Endothelial cell of umbilical vein (primary cell): ENCODE measurements around the gene MRPS11. TPM values are rescaled to one million over a fixed set of nuclear protein-coding genes. Genes with fewer than 3 reads are reported as not detected.

ENCODE experiments used
- Bru-seq: library from RNA; stranded (reverse); fragments of 400-500 nt; gene quantifications from one replicate; lab custom pipeline; 2021; lab: Mats Ljungman, UMichigan
- BruChase-seq, 2 experiments: library from RNA; stranded (reverse); fragments of 400-500 nt; gene quantifications; one replicate each; lab custom pipeline; 2021; lab: Mats Ljungman, UMichigan
- BruUV-seq: library from RNA; stranded (reverse); fragments of 400-500 nt; replicated peaks from 2 replicates; lab custom pipeline; 2021; lab: Mats Ljungman, UMichigan
- CTCF ChIA-PET: fragments of 300-600, 350-600 bp; sonication (Branson Sonifier 250); formaldehyde crosslinking; loops from one replicate; lab custom pipeline; 2021; ENCODE audit warnings: antibody characterized with exemption, inconsistent platforms; lab: Charles Lee
- POLR2A ChIA-PET: fragments of 300-600, 350-600 bp; sonication (Branson Sonifier 250); formaldehyde crosslinking; loops from one replicate; lab custom pipeline; 2021; ENCODE audit warnings: antibody characterized with exemption, inconsistent platforms; lab: Charles Lee
- DNase-seq: peaks from one replicate; pipeline ENCODE4 v3.0.0-alpha.2; 2011; ENCODE audit warnings: low read depth, low spot score
- FAIRE-seq: peaks from 2 replicates; lab custom pipeline; 2011; peaks lifted over from hg19 to GRCh38; lab: Jason Lieb, UNC
- H2AFZ ChIP-seq: 2 replicates; pipeline ENCODE4 v1.6.0; 2012; ENCODE audit warnings: low read depth, low read length, control low read depth, inconsistent platforms
- H3K27ac ChIP-seq: 2 replicates; pipeline ENCODE4 v1.5.1; 2011; ENCODE audit warnings: low read depth, mild to moderate bottlenecking, control low read depth, low read length, moderate library complexity; ENCODE audit not compliant: insufficient read depth
- H3K27me3 ChIP-seq, 2 experiments: 2 replicates each; pipeline versions ENCODE4 v1.6.0 to v1.6.1; 2011; ENCODE audit warnings: low read length in 2 of 2, mixed read lengths in 1 of 2; ENCODE audit not compliant: control insufficient read depth in 2 of 2, insufficient read depth in 2 of 2
- H3K36me3 ChIP-seq, 2 experiments: 2 replicates in 1 of 2; 3 replicates in 1 of 2; pipeline ENCODE4 v1.5.1; 2011; ENCODE audit warnings: low read length in 2 of 2, mild to moderate bottlenecking in 1 of 2, moderate library complexity in 1 of 2; ENCODE audit not compliant: control insufficient read depth in 2 of 2, insufficient read depth in 2 of 2; ENCODE audit errors: extremely low read depth in 1 of 2
- H3K4me1 ChIP-seq: 3 replicates; pipeline ENCODE4 v1.5.1; 2011; ENCODE audit warnings: mild to moderate bottlenecking, low read length; ENCODE audit not compliant: control insufficient read depth, insufficient read depth; ENCODE audit errors: extremely low read depth
- H3K4me2 ChIP-seq: 2 replicates; pipeline ENCODE4 v1.6.1; 2011; ENCODE audit warnings: low read length, control low read depth, mixed read lengths; ENCODE audit not compliant: insufficient read depth
- H3K4me3 ChIP-seq, 3 experiments: fragments of 200-600 bp in 1 of 3; sonication (generic), shearing (Covaris generic) in 1 of 3; replicated peaks in 1 of 3; 2 replicates each; pipeline ENCODE4 v1.5.1; 2011 to 2016; ENCODE audit warnings: control low read depth in 3 of 3, low read length in 3 of 3, mild to moderate bottlenecking in 2 of 3, inconsistent platforms in 1 of 3, low read depth in 1 of 3, moderate library complexity in 1 of 3; ENCODE audit not compliant: insufficient read depth in 1 of 3
- H3K79me2 ChIP-seq: 2 replicates; pipeline ENCODE4 v1.6.0; 2012; ENCODE audit warnings: low read length, inconsistent platforms; ENCODE audit not compliant: control insufficient read depth, insufficient read depth
- H3K9ac ChIP-seq: replicated peaks from 2 replicates; pipeline ENCODE3; 2011; ENCODE audit warnings: low read length, control low read depth; ENCODE audit not compliant: insufficient read depth; ENCODE audit errors: extremely low read depth
- H3K9me1 ChIP-seq: replicated peaks from 3 replicates; pipeline ENCODE4 v1.6.0; 2011; ENCODE audit warnings: mild to moderate bottlenecking, low read length; ENCODE audit not compliant: control insufficient read depth, insufficient read depth; ENCODE audit errors: extremely low read depth
- H3K9me3 ChIP-seq: replicated peaks from 2 replicates; pipeline ENCODE4 v1.5.1; 2012; ENCODE audit warnings: low read length, inconsistent platforms; ENCODE audit not compliant: control insufficient read depth, insufficient read depth
- H4K20me1 ChIP-seq: replicated peaks from 2 replicates; pipeline ENCODE3; 2011; ENCODE audit warnings: mild to moderate bottlenecking, low read length; ENCODE audit not compliant: control insufficient read depth, insufficient read depth; ENCODE audit errors: extremely low read depth
- CTCF ChIP-seq, 2 donors: IDR thresholded peaks; 1 replicate in 1 of 2; 2 replicates in 1 of 2; pipeline ENCODE4 v1.5.1; 2011; ENCODE audit warnings: low read length in 2 of 2, mild to moderate bottlenecking in 2 of 2, moderate library complexity in 2 of 2, control low read depth in 1 of 2, inconsistent platforms in 1 of 2, low read depth in 1 of 2; ENCODE audit not compliant: insufficient read depth in 1 of 2; ENCODE audit errors: extremely low read depth in 1 of 2
- EZH2 ChIP-seq: IDR thresholded peaks from 2 replicates; pipeline ENCODE4 v1.6.1; 2012; ENCODE audit warnings: borderline replicate concordance, low read depth, mild to moderate bottlenecking, moderate library complexity, low read length, inconsistent platforms; ENCODE audit not compliant: severe bottlenecking
- FOS ChIP-seq: IDR thresholded peaks from 2 replicates; pipeline ENCODE4 v1.6.1; 2011; ENCODE audit warnings: mild to moderate bottlenecking, low read length, moderate library complexity, borderline replicate concordance; ENCODE audit not compliant: insufficient read depth
- GATA2 ChIP-seq: IDR thresholded peaks from 2 replicates; pipeline ENCODE4 v1.7.0; 2011; ENCODE audit warnings: low read depth, mild to moderate bottlenecking, moderate library complexity, mixed read lengths, low read length; ENCODE audit not compliant: insufficient read length, insufficient read depth
- JUN ChIP-seq: IDR thresholded peaks from 2 replicates; pipeline ENCODE4 v1.6.1; 2011; ENCODE audit warnings: borderline replicate concordance, low read depth; ENCODE audit not compliant: insufficient read length, insufficient read depth
- MYC ChIP-seq: IDR thresholded peaks from one replicate; pipeline ENCODE4 v1.6.1; 2011; ENCODE audit warnings: mild to moderate bottlenecking, low read depth, low read length
- POLR2A ChIP-seq: IDR thresholded peaks from 2 replicates; pipeline ENCODE4 v1.6.1; 2012; ENCODE audit warnings: low read depth, mild to moderate bottlenecking, control low read depth, low read length
- POLR2AphosphoS5 ChIP-seq: IDR thresholded peaks from 2 replicates; pipeline ENCODE4 v1.6.1; 2012; ENCODE audit warnings: low read depth, mild to moderate bottlenecking, control low read depth, low read length, moderate library complexity; ENCODE audit not compliant: insufficient read depth
- dilution Hi-C: fragments of 300-500 bp; cut with MboI; formaldehyde crosslinking; loops from one replicate; pipeline ENCODE4 v1.15.0; 2019; ENCODE audit warnings: low sequenced_read_pairs; ENCODE audit not compliant: extremely low pct_ligation_motif_present
- intact Hi-C: fragments of 100-400 bp; cut with micrococcal nuclease; formaldehyde crosslinking; loops from one replicate; pipeline ENCODE4 v1.10.0; 2022
- long read RNA-seq: library from polyadenylated mRNA; stranded (forward); transcript quantifications from one replicate; pipeline ENCODE4 v2.0.0, GENCODE V29; 2021
- polyA minus RNA-seq, 3 experiments: library from RNA; depleted of rRNA, polyadenylated mRNA; stranded (reverse); fragments of >200 nt; gene quantifications; 1 replicate in 1 of 3; 2 replicates in 2 of 3; pipeline ENCODE4 v1.2.3, GENCODE V29; 2011
- polyA plus RNA-seq, 4 experiments: library from polyadenylated mRNA; depleted of rRNA in 3 of 4; stranded (reverse) in 3 of 4; unstranded in 1 of 4; fragments of >200 nt; gene quantifications; 2 replicates each; pipeline versions ENCODE4 v1.2.1 to v1.2.3, GENCODE V29; 2011 to 2012; ENCODE audit warnings: missing spikeins in 1 of 4
- total RNA-seq: library from RNA; stranded (reverse); gene quantifications from 2 replicates; pipeline ENCODE4 v1.2.3, GENCODE V29; 2021
- TF ChIP-seq, protein P1 (sequence below): IDR thresholded peaks from 2 replicates; pipeline ENCODE4 v1.6.1; 2011; ENCODE audit not compliant: insufficient read depth, insufficient read length

Gene MRPS11
- 66.3 and 71.7 TPM in 2 replicates for total RNA-seq
- polyA plus RNA-seq: 97.9 and 111 TPM in 2 replicates
- polyA plus RNA-seq (2011; cell fraction: cytosol; rRNA removed): 135 and 140 TPM in 2 replicates
- polyA plus RNA-seq (2011; cell fraction: nucleus; rRNA removed): 53.4 and 66.0 TPM in 2 replicates
- 59.9 and 80.2 TPM in 2 replicates for polyA plus RNA-seq (2012)
- 31.1 and 47.0 TPM in 2 replicates for polyA minus RNA-seq
- polyA minus RNA-seq (2011; cell fraction: cytosol; rRNA and poly(A)+ RNA removed): 55.4 TPM
- 16.1 and 20.7 TPM in 2 replicates for polyA minus RNA-seq (2011; cell fraction: nucleus; rRNA and poly(A)+ RNA removed)
- Bru-seq, nascent RNA: percentile 74 among the genes with signal in this experiment
- BruChase-seq, experiment 1, labeled RNA remaining after a 6-hour chase: percentile 82 among the genes with signal in this experiment
- percentile 85 among the genes with signal in this experiment for BruChase-seq, experiment 2, labeled RNA remaining after a 2-hour chase
- long read RNA-seq, transcript MRPS11-210 (3 exons, 458 nt): minor isoform, 8 of 255 reads
- long read RNA-seq, transcript MRPS11-201 (6 exons, 3,644 nt): major isoform, 143 of 255 reads
- long read RNA-seq, partial matches to known transcripts: 4 of 255 reads
- long read RNA-seq, other reads (novel, unspliced or antisense): 91 of 255 reads

- POLR2A ChIA-PET: interaction anchor here (0.6 to 1.0 kb wide), 4 partner anchors 76 to 572 kb away, joined by 3 to 6 read pairs (median 4); partner anchors contain the start of gene ISG20
- CTCF ChIA-PET: interaction anchor here (0.6 to 2.6 kb wide), 12 partner anchors 10 to 411 kb away, joined by 3 to 26 read pairs (median 3); partner anchors contain the start of gene AEN
- Histone ChIP-seq H3K4me3 (peak within 1 kb of the TSS; percentile 76 to 99 (median 84)), H3K79me2 (peaks cover 49% of the 10 kb centered on the region), H3K9me1 (no peaks in the 10 kb centered on the region), H3K27ac (peak within 1 kb of the TSS; percentile 96), H3K4me2 (peak within 1 kb of the TSS; percentile 98), H3K4me1 (peaks cover 37% of the 10 kb centered on the region), H3K36me3 (peaks cover 2 to 13% of the 10 kb centered on the region in 2 experiments), H2AFZ (peak within 1 kb of the TSS; percentile 61), H3K9me3 (no peaks in the 10 kb centered on the region), H3K9ac (peak within 1 kb of the TSS; percentile 92), H4K20me1 (no peaks in the 10 kb centered on the region), H3K27me3 (no peaks in the 10 kb centered on the region)
- no TSS peak for BruUV-seq
- no peak for TF ChIP-seq EZH2
- TF ChIP-seq, protein P1, sequence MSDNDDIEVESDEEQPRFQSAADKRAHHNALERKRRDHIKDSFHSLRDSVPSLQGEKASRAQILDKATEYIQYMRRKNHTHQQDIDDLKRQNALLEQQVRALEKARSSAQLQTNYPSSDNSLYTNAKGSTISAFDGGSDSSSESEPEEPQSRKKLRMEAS: peak; percentile 13
- no peak for TF ChIP-seq CTCF (IDR thresholded peaks at IDR 0.05; ENCODE audit: extremely low read depth in 1 of 2, insufficient read depth in 1 of 2, low read depth in 1 of 2, low read length in 2 of 2)
- TF ChIP-seq MYC: no peak
- TF ChIP-seq POLR2A: peak; percentile 87
- TF ChIP-seq GATA2: no peak
- TF ChIP-seq FOS: no peak
- peak; percentile 77 for TF ChIP-seq POLR2AphosphoS5
- no peak for TF ChIP-seq JUN
- dilution Hi-C loops (no loop called here), intact Hi-C loops (loop anchor here (1.0 to 5.0 kb wide), 4 partner anchors 79 to 429 kb away; partner anchors contain the start of genes AEN and DET1)
- peak; percentile 92 for DNase-seq
- peak; percentile 82 for FAIRE-seq
Measured at GRCh38 chr15:88467073-88467934, at the start of gene MRPS11, which contains the start of gene MRPL46. Gene MRPS11, plus strand, starts transcription at chr15:88467708. Its CDS starts 10 bp downstream, at chr15:88467718. Gene MRPL46, minus strand, starts transcription at chr15:88467388. Its CDS starts 11 bp downstream, at chr15:88467377.
